ENCODE results near the gene XK. TPM values are rescaled to one million over a fixed set of nuclear protein-coding genes. Genes with fewer than 3 reads are reported as not detected.

XK gene
- total RNA-seq, 1 donor from 2014 or later: 2.7 TPM

DNA sequence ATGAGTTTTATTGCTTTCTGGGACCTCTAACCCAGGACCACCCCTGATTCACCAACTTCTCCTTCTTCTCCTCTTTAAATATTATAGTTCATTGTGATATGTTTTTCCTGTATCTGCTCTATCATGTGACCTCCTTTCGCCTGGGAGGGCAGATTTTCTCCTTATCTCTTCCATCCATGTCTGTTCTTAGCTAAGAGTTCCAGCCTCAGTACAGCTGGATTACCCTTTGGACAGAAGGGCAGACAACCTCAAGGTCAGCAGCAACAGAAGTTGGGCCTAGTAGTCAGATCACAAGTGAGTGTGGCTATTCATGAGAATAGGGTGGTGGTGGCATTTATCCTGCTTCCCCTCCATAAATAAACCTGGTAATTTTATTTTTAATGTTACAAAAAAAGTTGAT, 5.7 kb upstream of the XK start:
- ATAC-seq: no peak

DNA sequence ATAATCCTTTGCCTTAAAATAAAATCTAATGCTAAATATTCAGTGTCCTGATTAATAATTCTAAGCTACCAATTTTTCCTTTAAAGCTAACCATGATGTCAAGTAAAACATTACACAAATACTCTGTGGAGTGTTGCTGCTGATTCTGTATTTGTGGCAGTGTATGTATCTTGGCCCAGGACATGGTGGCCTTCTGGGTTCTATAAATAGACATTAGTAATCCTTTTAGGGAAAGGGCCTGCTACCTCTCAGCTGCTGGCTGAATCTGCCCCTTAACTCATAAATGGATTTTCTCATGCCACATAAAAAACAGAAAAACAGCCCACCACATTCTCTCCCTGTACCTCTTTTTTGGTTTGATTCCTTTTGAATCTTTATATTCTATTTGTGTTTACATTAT, 1.2 kb upstream of the XK start:
- ATAC-seq: no peak

DNA sequence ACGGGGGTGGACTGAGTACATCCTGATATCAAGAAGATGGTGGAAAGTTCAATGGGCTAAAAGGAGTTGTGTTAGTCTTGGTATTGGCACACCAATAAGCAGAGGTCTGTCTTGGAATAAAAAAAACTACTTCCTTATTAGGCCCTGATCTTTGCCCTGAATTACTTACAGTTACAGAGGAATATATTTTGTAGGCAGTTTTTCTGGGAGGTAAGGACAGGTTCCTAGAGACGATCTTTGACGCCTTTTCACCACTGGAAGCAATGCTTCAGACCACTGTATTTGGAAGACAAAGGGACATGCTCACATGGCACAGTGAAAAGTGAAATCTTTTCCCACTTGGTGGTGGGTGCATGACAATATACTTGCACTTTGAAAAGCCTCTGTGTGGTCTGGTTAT, 618 bp upstream of the XK start:
- ATAC-seq: no peak

DNA sequence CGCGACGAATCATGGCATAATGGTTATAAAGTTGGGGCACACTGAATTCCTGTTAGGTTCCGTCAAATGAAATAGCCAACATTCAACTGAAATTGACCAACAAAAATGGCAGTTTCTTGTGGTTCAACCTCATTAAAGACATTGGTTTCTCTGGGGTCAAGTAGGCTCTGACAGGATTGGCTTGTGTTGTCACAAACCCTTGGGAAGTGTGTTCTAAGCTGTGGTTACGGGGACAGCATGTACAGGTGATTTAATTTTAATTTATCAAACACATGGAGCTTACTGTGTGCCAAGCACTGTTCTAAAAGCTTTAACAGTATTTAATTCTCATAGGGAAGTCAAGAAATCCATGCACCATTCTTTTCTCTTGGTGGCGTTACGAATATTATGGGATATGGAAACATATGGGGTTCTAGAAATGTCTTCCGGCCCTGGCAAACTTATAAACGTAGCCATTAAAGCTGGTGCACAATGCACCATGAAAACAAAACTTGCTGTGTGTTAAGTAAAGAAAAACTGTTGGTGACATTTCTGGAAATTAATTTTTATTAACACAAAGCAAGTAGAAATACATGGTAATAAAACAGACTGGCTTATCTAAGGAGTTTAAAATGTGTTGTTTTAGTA, 891 bp downstream of the XK start:
- no peak for ATAC-seq

DNA sequence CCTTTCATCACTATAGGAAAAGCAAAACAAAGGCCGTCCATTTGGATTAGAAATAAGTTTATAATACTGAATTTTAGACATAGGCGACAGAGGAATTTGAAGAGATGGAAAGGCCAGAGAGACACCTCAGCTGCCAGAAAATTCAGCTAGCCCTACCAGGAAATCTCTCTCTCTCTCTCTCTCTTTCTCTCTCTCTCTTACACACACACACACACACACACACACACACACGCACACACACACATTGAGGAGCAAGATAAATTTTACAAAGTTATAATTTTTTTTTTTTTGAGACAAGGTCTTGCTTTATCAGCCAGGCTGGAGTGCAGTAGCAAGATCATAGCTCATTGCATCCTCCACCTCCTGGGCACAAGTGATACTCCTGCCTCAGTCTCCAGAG, 1.4 kb downstream of the XK start:
- no peak for ATAC-seq

DNA sequence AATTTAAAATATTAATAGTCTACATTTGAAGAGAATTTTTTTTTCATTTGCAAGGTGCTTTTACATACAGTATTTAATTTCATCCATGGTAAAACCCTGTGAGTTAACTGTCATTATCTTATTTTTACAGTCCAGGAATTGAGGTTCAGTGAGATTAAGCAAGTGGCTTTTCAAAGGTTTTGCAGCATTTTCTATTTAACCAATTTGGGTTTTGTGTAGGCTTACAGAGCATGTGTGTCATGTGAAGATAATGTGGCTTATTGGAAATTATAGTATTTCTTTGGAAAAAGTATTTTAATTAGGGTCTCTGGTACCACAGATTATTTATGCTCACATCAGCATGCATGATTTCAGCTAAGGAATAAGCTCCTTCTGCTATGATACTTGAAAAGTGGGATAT, 4.5 kb downstream of the XK start:
- ATAC-seq: no peak

DNA sequence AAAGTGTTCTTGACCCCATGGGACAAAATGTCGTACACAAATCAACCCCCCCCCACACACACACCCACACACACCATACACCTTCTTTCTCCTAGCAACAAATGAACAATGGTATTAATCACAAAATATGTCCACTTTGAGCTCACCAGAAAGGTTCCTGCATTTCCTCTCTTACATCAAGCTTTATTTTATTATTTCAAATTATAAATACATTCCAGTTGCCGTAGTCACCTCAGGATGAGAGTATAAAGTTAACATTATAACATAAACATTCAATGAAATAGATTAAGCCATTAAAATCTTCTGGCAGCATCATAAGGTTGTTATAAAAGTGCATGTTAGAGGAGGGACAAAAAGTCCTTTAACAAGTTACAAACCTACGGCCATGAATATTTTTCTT, 7.3 kb downstream of the XK start:
- ATAC-seq: no peak

GRCh38 chrX:37697169-37697760, 11.7 kb downstream of the XK start:
- ATAC-seq: no peak

GRCh38 chrX:37701588-37701987, 16.0 kb downstream of the XK start:
- ATAC-seq: no peak

DNA sequence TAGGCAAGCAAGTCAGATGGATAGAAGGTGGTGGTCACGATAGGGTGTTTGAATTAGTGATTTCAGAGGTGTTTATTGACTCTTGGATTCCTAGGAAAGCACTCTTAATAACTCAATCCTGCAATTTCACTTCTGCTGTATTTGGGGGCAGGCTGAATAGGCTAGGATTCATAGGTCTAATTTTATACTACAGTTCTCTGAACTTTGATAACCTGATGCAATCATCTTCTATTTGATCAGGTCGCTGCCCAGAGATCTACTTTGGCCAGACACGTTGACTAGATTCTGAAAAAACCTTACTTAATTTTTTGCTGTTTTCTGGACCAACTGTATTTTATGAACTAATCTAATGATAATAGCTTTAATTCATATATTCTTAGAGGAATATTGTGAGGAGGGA, 26.4 kb downstream of the XK start:
- ATAC-seq: no peak

DNA sequence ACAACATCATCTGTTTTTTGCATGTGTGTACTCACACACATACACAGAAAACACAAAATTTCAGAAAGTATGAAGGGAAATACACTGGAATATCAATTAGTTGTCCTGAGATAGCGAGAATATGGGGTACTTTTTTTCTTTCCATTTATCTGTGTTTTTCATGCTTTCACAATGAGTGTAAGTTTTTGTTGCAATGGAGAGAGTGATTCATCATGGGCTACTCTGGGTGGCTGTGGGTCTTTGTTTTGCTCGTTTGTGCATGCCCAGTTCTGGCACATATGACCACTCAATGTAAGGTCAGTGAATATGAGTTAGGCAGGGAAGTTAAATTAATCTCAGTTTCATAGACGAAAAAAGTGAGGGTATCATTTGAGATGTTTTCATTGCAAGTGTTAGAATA, 26.9 kb downstream of the XK start:
- ATAC-seq: no peak

- ATAC-seq: no peak
Measured at GRCh38 chrX:37714479-37714878, 28.9 kb downstream of the XK start.

- no peak for ATAC-seq
Measured at GRCh38 chrX:37716602-37717001, 31.0 kb downstream of the XK start.

DNA sequence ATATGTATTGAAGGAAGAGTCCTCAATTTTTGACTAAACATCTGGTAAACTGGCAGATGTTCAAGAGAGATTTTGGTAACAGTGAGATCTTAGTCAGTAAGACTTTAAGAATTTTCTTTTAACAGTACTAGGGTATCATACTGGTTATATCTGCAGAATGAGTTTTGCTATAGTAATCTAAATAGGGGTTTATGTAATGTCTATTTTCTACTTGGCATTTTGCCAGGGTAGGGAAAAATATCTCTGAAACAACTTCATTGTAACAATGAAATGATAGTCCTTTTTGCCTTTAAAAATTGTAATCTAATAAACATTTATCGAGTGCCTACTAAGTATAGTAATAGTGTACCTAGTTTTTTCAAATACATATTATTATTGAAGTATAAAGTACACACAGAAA, 32.1 kb downstream of the XK start:
- no peak for ATAC-seq

DNA sequence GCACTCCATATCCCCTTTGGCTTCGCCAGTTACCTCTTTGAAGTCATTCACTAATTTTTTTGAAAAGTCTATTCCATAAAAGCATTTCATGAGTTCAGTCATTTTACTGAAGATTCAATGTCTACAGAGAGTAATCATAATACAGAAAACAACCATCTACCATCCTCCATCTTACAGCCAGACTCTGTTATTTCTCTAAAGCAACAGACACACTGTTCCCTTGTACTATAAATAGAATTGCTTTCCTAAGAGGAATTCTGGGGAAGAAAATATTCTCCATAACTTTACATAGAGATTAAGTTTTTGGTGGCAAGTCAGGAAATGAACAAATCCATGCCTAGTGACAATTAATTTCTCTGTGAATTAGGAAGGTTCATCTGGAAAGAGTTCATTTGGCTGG, 37.0 kb downstream of the XK start:
- no peak for ATAC-seq

DNA sequence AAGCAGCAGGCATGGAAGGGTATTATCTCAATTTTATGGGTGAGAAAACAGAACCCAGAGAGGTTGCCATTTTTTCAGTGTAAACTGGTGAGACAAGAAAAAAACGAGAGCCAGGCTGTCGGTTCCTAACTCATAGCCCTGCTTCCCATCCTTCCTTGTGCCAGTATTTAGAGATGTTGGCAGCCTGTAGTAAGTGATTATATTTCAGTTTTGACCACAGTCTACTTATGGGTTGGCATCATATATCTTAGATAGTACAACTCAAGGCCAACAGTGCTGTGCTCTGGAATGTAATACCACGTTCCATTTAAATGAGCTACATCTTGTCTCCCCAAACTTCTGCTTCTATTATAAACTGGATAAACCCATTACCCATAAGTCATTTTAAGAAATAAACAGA, 40.8 kb downstream of the XK start:
- ATAC-seq: no peak

DNA sequence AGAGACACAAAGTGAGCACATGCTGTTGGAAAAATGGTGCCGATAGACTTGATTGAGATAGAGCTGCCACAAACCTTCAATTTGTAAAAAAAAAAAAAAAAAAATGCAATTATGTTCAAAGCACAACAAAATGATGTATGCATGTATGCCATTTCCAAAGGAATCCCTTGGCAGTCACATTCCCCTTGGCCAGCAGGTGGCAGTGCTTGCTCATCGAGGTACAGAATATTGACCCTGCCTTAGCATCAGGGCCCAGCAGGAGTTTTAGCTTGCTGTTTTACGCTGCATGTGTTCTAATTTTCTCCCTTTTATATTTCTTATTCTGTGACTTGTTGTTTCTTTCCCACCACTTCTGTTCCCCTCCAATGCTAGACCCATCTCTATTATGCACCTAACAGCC, 59.8 kb downstream of the XK start:
- ATAC-seq: peak; percentile 85

- ATAC-seq: peak; percentile 38
Measured at GRCh38 chrX:37745835-37746217, 60.2 kb downstream of the XK start.

- ATAC-seq: peak; percentile 48
Measured at GRCh38 chrX:37746218-37746941, 60.8 kb downstream of the XK start.

DNA sequence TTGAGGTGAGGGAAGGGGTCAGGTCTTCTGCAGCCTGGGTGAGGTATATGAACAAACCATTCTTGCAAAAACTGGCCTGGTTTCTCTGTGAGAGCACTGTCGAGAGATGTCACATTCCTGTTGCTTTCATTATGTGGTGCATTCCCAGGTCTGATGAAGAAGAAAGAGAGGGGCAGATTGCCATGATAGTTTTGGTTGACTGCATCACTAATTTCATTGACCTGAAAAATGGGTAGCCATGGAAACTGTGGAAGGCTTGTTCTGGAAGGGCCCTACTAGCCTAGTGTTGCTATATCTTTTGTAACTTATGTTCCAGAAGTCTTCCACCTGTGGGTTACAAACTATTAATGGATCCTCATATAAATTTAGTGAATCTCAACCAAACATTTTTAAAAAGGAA, 61.4 kb downstream of the XK start:
- ATAC-seq: no peak

- ATAC-seq: no peak
Measured at GRCh38 chrX:37752281-37752680, 66.7 kb downstream of the XK start.

- no peak for ATAC-seq
Measured at GRCh38 chrX:37752936-37753335, 67.3 kb downstream of the XK start.

- ATAC-seq: no peak
Measured at GRCh38 chrX:37753384-37753783, 67.8 kb downstream of the XK start.

GRCh38 chrX:37754516-37754915, 68.9 kb downstream of the XK start:
- no peak for ATAC-seq
